Muscle of leg (tissue), 11 donors: Measurements from ENCODE around the gene GPR39. TPM values are rescaled to one million over a fixed set of nuclear protein-coding genes. Genes with fewer than 3 reads are reported as not detected.

Source experiments
- DNase-seq: peaks from one replicate; pipeline ENCODE4 v3.0.0; 2013
- H3K27ac ChIP-seq: one replicate; pipeline ENCODE4 v1.5.1; 2013; ENCODE audit warnings: mild to moderate bottlenecking, low read length, control low read depth
- H3K27me3 ChIP-seq: one replicate; pipeline ENCODE4 v1.6.1; 2013; ENCODE audit warnings: low read length; ENCODE audit not compliant: control insufficient read depth, insufficient read depth
- H3K36me3 ChIP-seq: one replicate; pipeline ENCODE4 v1.6.1; 2013; ENCODE audit warnings: low read length; ENCODE audit not compliant: control insufficient read depth, insufficient read depth
- H3K4me1 ChIP-seq: one replicate; pipeline ENCODE4 v1.6.1; 2013; ENCODE audit warnings: low read length; ENCODE audit not compliant: control insufficient read depth, insufficient read depth
- H3K4me3 ChIP-seq: one replicate; pipeline ENCODE4 v1.5.1; 2013; ENCODE audit warnings: low read length, control low read depth
- H3K9me3 ChIP-seq: replicated peaks from 2 replicates; pipeline ENCODE4 v1.6.1; 2013; ENCODE audit warnings: low read depth, low read length; ENCODE audit not compliant: control insufficient read depth
- WGBS: methylation state at CpG from one replicate; pipeline ENCODE4 v1.1.5; 2013; ENCODE audit warnings: missing lambda C conversion rate; ENCODE audit not compliant: insufficient coverage; 5-methylcytosine and 5-hydroxymethylcytosine counted together
- polyA plus RNA-seq, 8 donors: library from polyadenylated mRNA; unstranded; fragments of 120-200 nt; gene quantifications; one replicate each; pipeline versions ENCODE4 v1.2.1 to v1.2.3, GENCODE V29; 2013; ENCODE audit warnings: inconsistent platforms in 1 of 8, low replicate concordance in 1 of 8; ENCODE audit not compliant: insufficient read length in 8 of 8, insufficient read depth in 1 of 8
- total RNA-seq: library from RNA; stranded (reverse); fragments of 120-200 nt; gene quantifications from one replicate; pipeline ENCODE4 v1.2.4, GENCODE V29; 2013

The GPR39 gene
- total and polyA plus RNA-seq, 9 donors, result 0.07 to 0.88 (median 0.14) TPM

- H3K36me3 ChIP-seq, result no peaks in the 10 kb centered on the region
- no peak overlapping the region for H3K27ac ChIP-seq
- 57% methylated on average over 6 of the region's 9 CpGs for WGBS
- no peaks in the 10 kb centered on the region for H3K27me3 ChIP-seq
- H3K4me3 ChIP-seq, result no peak overlapping the region
- peak; percentile 80 for DNase-seq
- peaks cover 9% of the 10 kb centered on the region for H3K4me1 ChIP-seq
- no peaks in the 10 kb centered on the region for H3K9me3 ChIP-seq
These were observed 206.7 kb downstream of the GPR39 start for GRCh38 chr2:132623096-132623839.

DNA sequence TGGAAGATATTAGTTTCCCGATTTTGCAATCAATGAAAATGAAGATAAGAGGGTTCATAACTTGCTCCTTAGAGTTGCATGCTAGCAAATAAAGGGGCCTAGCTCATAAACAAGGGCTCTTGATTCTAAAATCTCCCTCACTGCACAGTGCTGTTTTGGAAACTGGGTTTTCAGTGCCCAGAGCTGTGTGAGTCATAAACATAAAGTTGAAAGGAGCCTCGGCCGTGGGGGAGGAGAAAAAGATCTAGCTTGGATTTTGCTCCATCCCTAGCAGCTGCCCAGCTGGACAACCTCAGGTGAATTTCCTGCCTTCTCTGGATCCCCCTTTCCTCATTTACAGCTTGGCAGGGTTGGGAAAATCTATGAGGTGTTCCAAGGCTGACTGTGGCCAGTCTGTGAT is 210.9 kb downstream of the GPR39 start:
- no peaks in the 10 kb centered on the region for H3K9me3 ChIP-seq
- H3K4me3 ChIP-seq, result no peak overlapping the region
- H3K4me1 ChIP-seq, result no peaks in the 10 kb centered on the region
- no CpG with 5 or more reads among the region's 3 CpGs for WGBS
- H3K36me3 ChIP-seq, result no peaks in the 10 kb centered on the region
- H3K27ac ChIP-seq, result no peak overlapping the region
- DNase-seq, result no peak
- H3K27me3 ChIP-seq, result no peaks in the 10 kb centered on the region

DNA sequence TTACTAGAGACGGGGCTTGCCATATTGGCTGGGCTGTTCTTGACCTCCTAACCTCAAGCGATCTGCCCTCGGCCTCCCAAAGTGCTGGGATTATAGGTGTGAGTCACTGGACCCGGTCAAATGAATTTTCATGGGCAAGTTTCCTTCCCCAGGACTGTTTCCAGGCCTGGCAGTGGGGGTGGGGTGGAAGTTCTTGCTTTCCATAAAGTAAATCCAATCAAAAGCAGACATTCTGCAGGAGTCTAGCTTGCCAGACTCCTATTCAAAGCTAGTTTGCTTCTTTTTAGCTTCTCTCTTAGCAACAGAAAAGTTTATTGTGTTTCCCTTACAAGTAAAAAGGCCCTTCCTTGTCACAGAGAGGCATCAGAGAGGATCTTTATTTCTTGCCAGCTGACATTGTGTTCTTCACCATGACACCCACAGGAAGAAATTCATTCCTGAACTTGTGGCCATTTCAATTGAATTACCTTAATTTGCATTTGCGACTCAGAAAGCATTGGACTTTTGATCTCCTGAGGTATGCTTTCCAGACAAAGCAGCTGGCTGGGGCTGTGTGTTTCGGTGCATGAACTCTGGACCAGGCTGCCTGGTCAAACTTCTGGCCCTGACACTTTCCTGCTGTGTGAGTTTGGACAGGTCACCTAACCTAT is 215.5 kb downstream of the GPR39 start:
- Histone ChIP-seq H3K4me3 (no peak overlapping the region), H3K36me3 (no peaks in the 10 kb centered on the region), H3K27ac (no peak overlapping the region), H3K27me3 (no peaks in the 10 kb centered on the region), H3K9me3 (no peaks in the 10 kb centered on the region), H3K4me1 (no peaks in the 10 kb centered on the region)
- WGBS, result 17% methylated on average over 1 of the region's 6 CpGs
- DNase-seq, result peak; percentile 52

DNA sequence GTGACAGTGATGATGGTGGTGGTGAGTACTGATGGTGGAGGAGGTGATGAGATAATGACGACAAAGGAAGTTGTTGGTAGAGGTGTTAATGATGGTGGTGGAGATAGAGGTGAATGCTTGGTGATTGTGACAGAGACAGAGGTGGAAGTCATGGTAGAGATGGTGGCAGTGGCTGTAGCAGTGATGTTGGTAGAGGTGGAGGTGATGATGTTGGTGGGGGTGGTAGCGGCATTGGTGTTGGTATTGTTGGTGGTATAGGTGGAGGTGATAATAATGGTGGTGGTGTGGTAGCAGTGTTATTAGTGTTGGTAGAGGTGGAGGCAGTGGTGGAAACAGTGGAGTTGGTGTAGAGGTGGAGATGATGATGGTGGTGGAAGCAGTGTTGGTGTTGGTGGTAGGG is 217.0 kb downstream of the GPR39 start:
- 100% methylated on average over 2 of the region's 2 CpGs for WGBS
- no peak overlapping the region for H3K27ac ChIP-seq
- no peaks in the 10 kb centered on the region for H3K36me3 ChIP-seq
- no peak for DNase-seq
- H3K9me3 ChIP-seq, result no peaks in the 10 kb centered on the region
- H3K4me1 ChIP-seq, result no peaks in the 10 kb centered on the region
- no peak overlapping the region for H3K4me3 ChIP-seq
- no peaks in the 10 kb centered on the region for H3K27me3 ChIP-seq

DNA sequence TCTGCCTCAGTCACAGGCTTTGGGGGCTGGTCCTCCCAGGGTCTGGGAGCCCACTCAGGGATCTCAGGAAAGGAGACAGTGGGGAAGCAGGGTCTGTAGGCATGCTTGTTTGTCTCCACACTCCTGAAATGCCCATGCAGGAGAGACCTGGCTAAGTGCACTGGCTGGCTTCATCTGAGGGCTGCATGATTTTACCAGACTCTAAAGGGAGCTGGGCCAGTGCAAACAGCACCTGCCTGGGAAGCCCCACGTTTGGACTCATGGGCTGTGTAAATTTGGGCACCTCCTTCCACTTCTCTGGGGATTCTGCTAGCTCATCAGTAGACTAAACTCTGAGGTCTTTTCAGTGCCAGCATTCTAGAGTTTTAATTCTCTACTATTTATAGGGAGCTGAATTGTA is 219.7 kb downstream of the GPR39 start:
- Histone ChIP-seq H3K27me3 (no peaks in the 10 kb centered on the region), H3K36me3 (no peaks in the 10 kb centered on the region), H3K4me3 (no peak overlapping the region), H3K4me1 (no peaks in the 10 kb centered on the region), H3K9me3 (no peaks in the 10 kb centered on the region), H3K27ac (no peak overlapping the region)
- no CpG with 5 or more reads among the region's 1 CpG for WGBS
- no peak for DNase-seq

DNA sequence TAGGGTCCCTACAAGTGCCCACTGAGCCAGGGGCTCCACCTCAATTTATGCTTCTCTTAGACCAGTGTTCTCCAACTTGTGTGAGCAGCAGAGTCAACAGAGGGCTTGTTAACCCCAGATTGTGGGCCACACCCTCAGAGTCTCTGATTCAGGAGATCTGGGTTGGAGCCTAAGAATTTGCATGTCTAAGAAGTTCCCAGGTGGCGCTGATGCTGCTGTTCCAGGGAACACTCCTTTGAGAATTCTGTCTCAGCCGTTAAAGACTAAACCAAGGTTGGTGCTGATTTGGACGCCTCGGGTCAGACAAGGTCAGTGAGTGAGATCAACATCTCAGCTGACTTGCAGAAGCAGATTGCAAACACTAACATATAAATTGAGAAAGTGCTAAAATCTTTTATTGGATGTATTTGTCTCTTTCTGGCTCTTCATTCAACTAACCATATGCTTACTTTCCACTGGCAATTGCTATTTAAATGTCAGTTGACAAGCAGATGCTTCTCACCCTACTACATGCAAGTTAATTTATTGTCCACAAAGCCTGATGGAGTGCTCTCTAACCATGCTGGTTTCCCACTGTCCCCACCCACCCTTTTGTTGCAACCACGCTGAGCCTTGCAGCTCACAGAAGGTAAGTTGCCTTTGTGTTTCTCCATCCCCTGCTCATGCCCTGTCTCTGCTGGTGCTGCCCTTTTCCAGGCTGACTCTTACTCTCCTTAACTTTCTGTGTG is 221.9 kb downstream of the GPR39 start:
- H3K27ac ChIP-seq, result no peak overlapping the region
- no peak overlapping the region for H3K4me3 ChIP-seq
- no peaks in the 10 kb centered on the region for H3K9me3 ChIP-seq
- H3K27me3 ChIP-seq, result no peaks in the 10 kb centered on the region
- no peaks in the 10 kb centered on the region for H3K4me1 ChIP-seq
- WGBS, result 68% methylated on average over 2 of the region's 5 CpGs
- DNase-seq, result no peak
- H3K36me3 ChIP-seq, result no peaks in the 10 kb centered on the region

- Histone ChIP-seq H3K27me3 (no peaks in the 10 kb centered on the region), H3K27ac (no peak overlapping the region), H3K36me3 (no peaks in the 10 kb centered on the region), H3K4me3 (no peak overlapping the region), H3K9me3 (no peaks in the 10 kb centered on the region), H3K4me1 (no peaks in the 10 kb centered on the region)
- DNase-seq, result no peak
These were observed 223.5 kb downstream of the GPR39 start for GRCh38 chr2:132640116-132640515.

DNA sequence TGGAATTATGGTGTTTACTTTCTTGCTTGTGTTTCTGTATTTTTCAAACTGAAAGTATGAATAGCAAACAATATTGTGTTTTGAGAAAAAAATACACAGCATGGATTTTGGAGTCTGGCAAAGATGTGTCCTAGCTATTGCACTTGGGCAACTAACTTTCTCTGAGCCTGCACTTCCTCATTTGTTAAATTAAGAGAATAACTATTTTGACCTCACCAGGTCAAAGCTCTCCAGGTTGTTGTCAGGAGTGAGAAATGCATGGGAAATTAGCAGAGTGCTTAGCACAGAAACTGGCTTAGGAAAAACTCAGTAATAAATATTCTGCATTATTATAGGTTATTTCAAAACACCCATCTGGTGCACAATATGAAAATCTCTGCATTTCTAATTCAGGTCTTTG is 225.2 kb downstream of the GPR39 start:
- H3K27me3 ChIP-seq, result no peaks in the 10 kb centered on the region
- no peaks in the 10 kb centered on the region for H3K4me1 ChIP-seq
- H3K9me3 ChIP-seq, result no peaks in the 10 kb centered on the region
- H3K4me3 ChIP-seq, result no peak overlapping the region
- DNase-seq, result no peak
- no peaks in the 10 kb centered on the region for H3K36me3 ChIP-seq
- no peak overlapping the region for H3K27ac ChIP-seq

- H3K9me3 ChIP-seq, result no peaks in the 10 kb centered on the region
- H3K4me1 ChIP-seq, result no peaks in the 10 kb centered on the region
- H3K4me3 ChIP-seq, result no peak overlapping the region
- H3K36me3 ChIP-seq, result no peaks in the 10 kb centered on the region
- no peaks in the 10 kb centered on the region for H3K27me3 ChIP-seq
- no peak overlapping the region for H3K27ac ChIP-seq
- DNase-seq, result no peak
- WGBS, result no CpG with 5 or more reads among the region's 2 CpGs
These were observed 225.8 kb downstream of the GPR39 start for GRCh38 chr2:132642415-132642814.

DNA sequence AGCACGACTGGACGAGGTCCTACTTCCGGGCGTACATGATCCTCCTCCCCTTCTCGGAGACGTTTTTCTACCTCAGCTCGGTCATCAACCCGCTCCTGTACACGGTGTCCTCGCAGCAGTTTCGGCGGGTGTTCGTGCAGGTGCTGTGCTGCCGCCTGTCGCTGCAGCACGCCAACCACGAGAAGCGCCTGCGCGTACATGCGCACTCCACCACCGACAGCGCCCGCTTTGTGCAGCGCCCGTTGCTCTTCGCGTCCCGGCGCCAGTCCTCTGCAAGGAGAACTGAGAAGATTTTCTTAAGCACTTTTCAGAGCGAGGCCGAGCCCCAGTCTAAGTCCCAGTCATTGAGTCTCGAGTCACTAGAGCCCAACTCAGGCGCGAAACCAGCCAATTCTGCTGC is 228.6 kb downstream of the GPR39 start:
- no peaks in the 10 kb centered on the region for H3K4me1 ChIP-seq
- no peak overlapping the region for H3K27ac ChIP-seq
- no peak for DNase-seq
- 83% methylated on average over 35 of the region's 35 CpGs for WGBS
- H3K4me3 ChIP-seq, result no peak overlapping the region
- no peaks in the 10 kb centered on the region for H3K36me3 ChIP-seq
- H3K9me3 ChIP-seq, result no peaks in the 10 kb centered on the region
- H3K27me3 ChIP-seq, result no peaks in the 10 kb centered on the region
